HG02763 (cell line): ENCODE results near the gene ITGB6.
A peak's percentile ranks its signal among the peaks of the same experiment; 100 is the strongest.

Experiments used
- ATAC-seq: cut with Tn5 transposase; IDR thresholded peaks from one replicate; pipeline ENCODE4 v1.9.1; 2021; ENCODE audit warnings: mild to moderate bottlenecking, moderate library complexity; ENCODE audit not compliant: unreplicated experiment

The ITGB6 gene

GRCh38 chr2:160222546-160223283, 22.6 kb upstream of the ITGB6 start:
- ATAC-seq: no peak

- no peak for ATAC-seq
These were observed 21.6 kb upstream of the ITGB6 start for GRCh38 chr2:160221391-160222276.

- no peak for ATAC-seq
These were observed 20.5 kb upstream of the ITGB6 start for GRCh38 chr2:160220545-160221009.

- ATAC-seq: no peak
These were observed 20.0 kb upstream of the ITGB6 start for GRCh38 chr2:160220026-160220425.

GRCh38 chr2:160214461-160215445, 14.7 kb upstream of the ITGB6 start:
- ATAC-seq: no peak

GRCh38 chr2:160213511-160213910, 13.4 kb upstream of the ITGB6 start:
- ATAC-seq: no peak

- peak; percentile 91 for ATAC-seq
These were observed 10.6 kb upstream of the ITGB6 start for GRCh38 chr2:160210599-160211138.

- no peak for ATAC-seq
These were observed 9.4 kb upstream of the ITGB6 start for GRCh38 chr2:160209516-160209856.

- no peak for ATAC-seq
These were observed 8.8 kb upstream of the ITGB6 start for GRCh38 chr2:160208655-160209515.

GRCh38 chr2:160207804-160208654, 8.0 kb upstream of the ITGB6 start:
- peak; percentile 36 for ATAC-seq

GRCh38 chr2:160207271-160207670, 7.2 kb upstream of the ITGB6 start:
- no peak for ATAC-seq

- no peak for ATAC-seq
These were observed 6.4 kb upstream of the ITGB6 start for GRCh38 chr2:160206436-160206835.

GRCh38 chr2:160205505-160205904, 5.4 kb upstream of the ITGB6 start:
- no peak for ATAC-seq

GRCh38 chr2:160203422-160203821, 3.4 kb upstream of the ITGB6 start:
- no peak for ATAC-seq

- no peak for ATAC-seq
These were observed 2.9 kb upstream of the ITGB6 start for GRCh38 chr2:160203007-160203406.

- no peak for ATAC-seq
These were observed 1.9 kb upstream of the ITGB6 start for GRCh38 chr2:160201849-160202539.

- ATAC-seq: no peak
These were observed 849 bp upstream of the ITGB6 start for GRCh38 chr2:160200921-160201320.

GRCh38 chr2:160199053-160199452, 1.0 kb downstream of the ITGB6 start:
- no peak for ATAC-seq
